Hepatocyte (in vitro differentiated cells): ENCODE results near the gene EXTL1. TPM values are rescaled to one million over a fixed set of nuclear protein-coding genes. Genes with fewer than 3 reads are reported as not detected.
A peak's percentile ranks its signal among the peaks of the same experiment; 100 is the strongest.

Experiments
- DNase-seq: peaks from one replicate; pipeline ENCODE4 v3.0.0-alpha.2; 2016; ENCODE audit warnings: low spot score
- H2AFZ ChIP-seq: fragments of 200-600 bp; sonication (generic); 2 replicates; pipeline ENCODE4 v1.6.0; 2016; ENCODE audit warnings: antibody characterized with exemption, mild to moderate bottlenecking
- H3K27ac ChIP-seq: fragments of 200-600 bp; sonication (generic); 2 replicates; pipeline ENCODE4 v1.5.1; 2016; ENCODE audit warnings: mild to moderate bottlenecking
- H3K27me3 ChIP-seq: fragments of 200-600 bp; sonication (generic); 2 replicates; pipeline ENCODE4 v1.6.1; 2016
- H3K36me3 ChIP-seq: fragments of 200-600 bp; sonication (generic); replicated peaks from 2 replicates; pipeline ENCODE4 v1.5.1; 2016; ENCODE audit warnings: low read depth; ENCODE audit not compliant: insufficient read depth
- H3K4me1 ChIP-seq: fragments of 200-600 bp; sonication (generic); 2 replicates; pipeline ENCODE4 v1.5.1; 2016; ENCODE audit warnings: mild to moderate bottlenecking, moderate library complexity; ENCODE audit not compliant: insufficient read depth
- H3K4me2 ChIP-seq: fragments of 200-600 bp; sonication (generic); 2 replicates; pipeline ENCODE4 v1.6.0; 2016
- H3K4me3 ChIP-seq: fragments of 200-600 bp; sonication (generic); 2 replicates; pipeline ENCODE4 v1.5.1; 2016; ENCODE audit warnings: mild to moderate bottlenecking
- H3K79me2 ChIP-seq: fragments of 200-600 bp; sonication (generic); 2 replicates; pipeline ENCODE4 v1.6.0; 2017; ENCODE audit warnings: mild to moderate bottlenecking
- H3K9me2 ChIP-seq: fragments of 200-600 bp; sonication (generic); replicated peaks from 2 replicates; pipeline ENCODE4 v1.6.0; 2017; ENCODE audit warnings: mild to moderate bottlenecking; ENCODE audit not compliant: insufficient read depth
- H3K9me3 ChIP-seq: fragments of 200-600 bp; sonication (generic); 2 replicates; pipeline ENCODE4 v1.5.1; 2016; ENCODE audit warnings: low read depth, mild to moderate bottlenecking
- H4K20me1 ChIP-seq: fragments of 200-600 bp; sonication (generic); 2 replicates; pipeline ENCODE4 v1.6.0; 2016; ENCODE audit warnings: mild to moderate bottlenecking; ENCODE audit not compliant: insufficient read depth, poor library complexity, severe bottlenecking
- EZH2 ChIP-seq: fragments of 200-600 bp; sonication (generic); IDR thresholded peaks from 2 replicates; pipeline ENCODE4 v1.6.1; 2016; ENCODE audit warnings: antibody characterized with exemption, mild to moderate bottlenecking, borderline replicate concordance
- EZH2phosphoT487 ChIP-seq: fragments of 200-600 bp; sonication (generic); IDR thresholded peaks from one replicate; pipeline ENCODE4 v1.6.1; 2018; ENCODE audit warnings: antibody characterized with exemption, mild to moderate bottlenecking, low read depth, moderate library complexity; ENCODE audit not compliant: unreplicated experiment, severe bottlenecking
- whole genome bisulfite sequencing: methylation state at CpG from one replicate; pipeline ENCODE4 v1.1.6; 2016; ENCODE audit warnings: low lambda C conversion rate; ENCODE audit errors: missing lambda C conversion rate; 5-methylcytosine and 5-hydroxymethylcytosine counted together
- polyA plus RNA-seq: library from polyadenylated mRNA; unstranded; fragments of >200 nt; fragmentation: Nextera tagmentation; extraction: Ambion mirVana; gene quantifications from 2 replicates; pipeline ENCODE4 v1.2.1, GENCODE V29; 2016
- total RNA-seq: library from RNA; depleted of rRNA; stranded (reverse); fragments of >200 nt; gene quantifications from 2 replicates; pipeline ENCODE4 v1.2.3, GENCODE V29; 2014
- TF ChIP-seq, protein P1 (sequence below): fragments of 200-600 bp; sonication (generic); IDR thresholded peaks from 2 replicates; pipeline ENCODE4 v1.5.1; 2016; ENCODE audit warnings: antibody characterized with exemption, mild to moderate bottlenecking; ENCODE audit not compliant: poor library complexity

The EXTL1 gene
- total and polyA plus RNA-seq, 2 experiments from 2014 or later: 0.17 to 1.3 TPM

- no peaks in the 10 kb centered on the region for H3K27me3 ChIP-seq
- H3K9me2 ChIP-seq: no peaks in the 10 kb centered on the region
- peak overlapping the region; percentile 30 for H2AFZ ChIP-seq
- peak overlapping the region; percentile 88 for H3K27ac ChIP-seq
- peaks cover 13% of the 10 kb centered on the region for H3K4me1 ChIP-seq
- H4K20me1 ChIP-seq: no peaks in the 10 kb centered on the region
- no peak for TF ChIP-seq EZH2
- TF ChIP-seq, protein P1, sequence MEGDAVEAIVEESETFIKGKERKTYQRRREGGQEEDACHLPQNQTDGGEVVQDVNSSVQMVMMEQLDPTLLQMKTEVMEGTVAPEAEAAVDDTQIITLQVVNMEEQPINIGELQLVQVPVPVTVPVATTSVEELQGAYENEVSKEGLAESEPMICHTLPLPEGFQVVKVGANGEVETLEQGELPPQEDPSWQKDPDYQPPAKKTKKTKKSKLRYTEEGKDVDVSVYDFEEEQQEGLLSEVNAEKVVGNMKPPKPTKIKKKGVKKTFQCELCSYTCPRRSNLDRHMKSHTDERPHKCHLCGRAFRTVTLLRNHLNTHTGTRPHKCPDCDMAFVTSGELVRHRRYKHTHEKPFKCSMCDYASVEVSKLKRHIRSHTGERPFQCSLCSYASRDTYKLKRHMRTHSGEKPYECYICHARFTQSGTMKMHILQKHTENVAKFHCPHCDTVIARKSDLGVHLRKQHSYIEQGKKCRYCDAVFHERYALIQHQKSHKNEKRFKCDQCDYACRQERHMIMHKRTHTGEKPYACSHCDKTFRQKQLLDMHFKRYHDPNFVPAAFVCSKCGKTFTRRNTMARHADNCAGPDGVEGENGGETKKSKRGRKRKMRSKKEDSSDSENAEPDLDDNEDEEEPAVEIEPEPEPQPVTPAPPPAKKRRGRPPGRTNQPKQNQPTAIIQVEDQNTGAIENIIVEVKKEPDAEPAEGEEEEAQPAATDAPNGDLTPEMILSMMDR: no peak
- no peak for TF ChIP-seq EZH2phosphoT487
- H3K9me3 ChIP-seq: no peaks in the 10 kb centered on the region
- DNase-seq: peak; percentile 74
- peaks cover 18% of the 10 kb centered on the region for H3K79me2 ChIP-seq
- H3K4me2 ChIP-seq: peak overlapping the region; percentile 75
- WGBS: 16% methylated on average over 12 of the region's 13 CpGs
- H3K4me3 ChIP-seq: peak overlapping the region; percentile 31
- H3K36me3 ChIP-seq: no peaks in the 10 kb centered on the region
Observed at GRCh38 chr1:25996966-25997827, 24.4 kb upstream of the EXTL1 start.

DNA sequence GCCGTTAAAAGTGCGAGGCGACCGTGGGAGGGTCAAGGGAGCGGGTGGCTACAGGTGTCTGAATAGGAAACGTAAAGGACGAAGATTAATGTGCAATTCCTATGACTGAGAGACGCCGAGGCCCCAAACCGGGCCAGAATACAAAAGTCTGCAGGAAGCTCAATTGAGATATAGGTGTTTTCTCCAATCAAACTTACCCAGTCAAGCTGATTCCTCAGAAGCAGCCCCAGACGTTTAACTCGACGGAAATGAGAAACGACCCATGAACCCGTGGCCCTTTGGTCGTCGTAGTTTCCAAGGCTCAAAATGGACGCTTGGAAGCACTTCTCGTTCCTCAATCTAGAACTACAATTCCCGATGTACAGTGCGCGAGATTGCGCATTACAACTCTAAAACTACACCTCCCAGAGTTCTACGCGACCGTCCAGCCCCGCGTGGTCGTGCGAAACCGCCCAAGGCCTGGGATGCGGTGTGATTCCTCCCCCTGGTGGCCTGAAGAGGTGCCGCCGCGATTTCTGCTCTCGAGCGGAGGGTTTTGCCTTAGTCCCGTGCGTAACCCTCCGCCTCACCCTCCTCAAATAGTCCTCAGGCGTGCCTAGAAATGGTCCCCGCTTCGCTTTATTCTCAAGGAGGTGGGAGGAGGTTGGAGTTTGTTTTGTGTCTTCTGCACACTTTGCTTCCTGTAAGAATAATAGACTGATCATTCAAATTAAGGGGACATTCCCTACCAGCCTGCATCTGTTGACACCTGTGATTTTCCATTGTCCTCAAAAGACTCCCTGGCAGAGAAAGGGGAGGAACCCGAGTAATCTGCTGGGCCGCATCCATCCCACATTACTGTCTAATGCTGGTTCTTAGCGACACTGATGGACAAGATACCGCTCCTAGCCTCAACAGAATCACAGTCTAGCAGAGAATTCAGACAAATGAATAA, 23.5 kb upstream of the EXTL1 start, which contains the start of gene PAFAH2:
Gene PAFAH2, minus strand, starts transcription at position 236 of the 934 bp plus-strand sequence. CDS start 7,247 bp downstream, outside the sequence.
- Histone ChIP-seq H3K27me3 (no peaks in the 10 kb centered on the region), H3K36me3 (no peaks in the 10 kb centered on the region), H3K9me3 (no peaks in the 10 kb centered on the region), H3K4me3 (peak within 1 kb of the TSS; percentile 31), H4K20me1 (no peaks in the 10 kb centered on the region), H3K79me2 (peaks cover 17% of the 10 kb centered on the region), H3K4me1 (peaks cover 13% of the 10 kb centered on the region), H2AFZ (peak within 1 kb of the TSS; percentile 99), H3K9me2 (no peaks in the 10 kb centered on the region), H3K4me2 (peak within 1 kb of the TSS; percentile 75), H3K27ac (peak within 1 kb of the TSS; percentile 88)
- DNase-seq: peak; percentile 98
- WGBS: 3% methylated on average over 47 of the region's 47 CpGs
- TF ChIP-seq, protein P1: peak; percentile 97
- no peak for TF ChIP-seq EZH2

- peak overlapping the region; percentile 99 for H2AFZ ChIP-seq
- no peaks in the 10 kb centered on the region for H3K9me3 ChIP-seq
- TF ChIP-seq EZH2phosphoT487 (no peak), EZH2 (no peak)
- TF ChIP-seq, protein P1: no peak
- H4K20me1 ChIP-seq: no peaks in the 10 kb centered on the region
- H3K36me3 ChIP-seq: no peaks in the 10 kb centered on the region
- no peaks in the 10 kb centered on the region for H3K27me3 ChIP-seq
- H3K4me3 ChIP-seq: no peak overlapping the region
- peaks cover 13% of the 10 kb centered on the region for H3K4me1 ChIP-seq
- H3K79me2 ChIP-seq: peaks cover 17% of the 10 kb centered on the region
- H3K9me2 ChIP-seq: no peaks in the 10 kb centered on the region
- H3K4me2 ChIP-seq: no peak overlapping the region
- DNase-seq: no peak
- WGBS: 89% methylated on average over 18 of the region's 18 CpGs
- no peak overlapping the region for H3K27ac ChIP-seq
Observed at GRCh38 chr1:25999041-25999800, 22.4 kb upstream of the EXTL1 start.
